SK-N-SH (cell line): ENCODE data around the gene TACR2. TPM values are rescaled to one million over a fixed set of nuclear protein-coding genes. Genes with fewer than 3 reads are reported as not detected.

Experiments
- CTCF ChIA-PET: fragments of 300-600, 350-600 bp; formaldehyde crosslinking; extraction: SDS; loops from one replicate; lab custom pipeline; 2021; lab: Yijun Ruan, JAX
- POLR2A ChIA-PET: fragments of 350-600 bp; sonication (Branson Sonifier 250); formaldehyde crosslinking; extraction: SDS; loops from one replicate; lab custom pipeline; 2020; ENCODE audit warnings: antibody characterized with exemption, inconsistent platforms; lab: Yijun Ruan, JAX
- DNase-seq: peaks from one replicate; pipeline ENCODE4 v3.0.0; 2012
- H2AFZ ChIP-seq: fragments of 200-600 bp; sonication (generic); 2 replicates; pipeline ENCODE4 v1.8.1; 2016; ENCODE audit warnings: antibody characterized with exemption, mild to moderate bottlenecking, low read depth
- H3F3A ChIP-seq: fragments of 200-600 bp; sonication (generic); replicated peaks from 2 replicates; pipeline ENCODE3; 2016; ENCODE audit warnings: antibody characterized with exemption, mild to moderate bottlenecking; ENCODE audit not compliant: insufficient read depth
- H3K27ac ChIP-seq, 2 experiments: fragments of 200-500 bp in 1 of 2; fragments of 200-600 bp in 1 of 2; sonication (Bioruptor generic) in 1 of 2; sonication (generic), shearing (Covaris generic) in 1 of 2; 2 replicates each; pipeline versions ENCODE4 v1.5.1 to v1.6.1; 2014 to 2016; ENCODE audit warnings: low read depth in 2 of 2, inconsistent platforms in 1 of 2, low read length in 1 of 2, mild to moderate bottlenecking in 1 of 2, mixed read lengths in 1 of 2
- H3K27me3 ChIP-seq: fragments of 200-600 bp; sonication (generic), shearing (Covaris generic); 2 replicates; pipeline ENCODE4 v1.6.1; 2016; ENCODE audit warnings: mixed run types; ENCODE audit not compliant: insufficient read depth
- H3K36me3 ChIP-seq, 2 experiments: fragments of 200-500 bp in 1 of 2; fragments of 200-600 bp in 1 of 2; sonication (Bioruptor generic) in 1 of 2; sonication (generic) in 1 of 2; replicated peaks in 1 of 2; 2 replicates each; pipeline versions ENCODE3 to v1.5.1; 2014 to 2016; ENCODE audit warnings: low read length in 1 of 2, mild to moderate bottlenecking in 1 of 2; ENCODE audit not compliant: insufficient read depth in 2 of 2, control insufficient read depth in 1 of 2
- H3K4me1 ChIP-seq, 2 experiments: fragments of 200-500 bp in 1 of 2; fragments of 200-600 bp in 1 of 2; sonication (Bioruptor generic) in 1 of 2; sonication (generic), shearing (Covaris generic) in 1 of 2; 2 replicates each; pipeline versions ENCODE4 v1.5.1 to v1.6.1; 2014 to 2016; ENCODE audit warnings: low read depth in 1 of 2, low read length in 1 of 2, mixed run types in 1 of 2; ENCODE audit not compliant: insufficient read depth in 2 of 2, control insufficient read depth in 1 of 2
- H3K4me2 ChIP-seq: fragments of 200-600 bp; sonication (generic), shearing (Covaris generic); 2 replicates; pipeline ENCODE4 v1.6.1; 2017; ENCODE audit warnings: mixed run types
- H3K4me3 ChIP-seq, 2 experiments: fragments of 200-500 bp in 1 of 2; fragments of 200-600 bp in 1 of 2; sonication (Bioruptor generic) in 1 of 2; sonication (generic), shearing (Covaris generic) in 1 of 2; 2 replicates each; pipeline versions ENCODE4 v1.5.1 to v1.8.1; 2014 to 2016; ENCODE audit warnings: low read depth in 2 of 2, inconsistent platforms in 1 of 2, low read length in 1 of 2, mild to moderate bottlenecking in 1 of 2, mixed read lengths in 1 of 2, moderate library complexity in 1 of 2
- H3K79me2 ChIP-seq: fragments of 200-600 bp; sonication (generic); 2 replicates; pipeline ENCODE4 v1.8.1; 2017; ENCODE audit warnings: mild to moderate bottlenecking; ENCODE audit not compliant: insufficient read depth
- H3K9ac ChIP-seq: fragments of 200-600 bp; sonication (generic); 2 replicates; pipeline ENCODE4 v1.6.1; 2017; ENCODE audit warnings: mixed run types
- H3K9me2 ChIP-seq: fragments of 200-600 bp; sonication (generic); 2 replicates; pipeline ENCODE4 v1.6.1; 2017; ENCODE audit warnings: mixed run types
- H3K9me3 ChIP-seq: fragments of 200-600 bp; sonication (generic); 2 replicates; pipeline ENCODE4 v1.6.1; 2017; ENCODE audit warnings: mixed run types, mild to moderate bottlenecking, moderate library complexity
- H4K20me1 ChIP-seq: fragments of 200-600 bp; sonication (generic); 2 replicates; pipeline ENCODE4 v1.6.1; 2017; ENCODE audit warnings: mild to moderate bottlenecking, mixed run types; ENCODE audit not compliant: insufficient read depth
- CHD2 ChIP-seq: fragments of 150-350 bp; IDR thresholded peaks from 2 replicates; pipeline ENCODE4 v1.6.1; 2018; ENCODE audit warnings: low read length; ENCODE audit not compliant: partially characterized antibody
- FOSL2 ChIP-seq: IDR thresholded peaks from 2 replicates; pipeline ENCODE4 v1.4.0; 2012; ENCODE audit warnings: low read depth, mild to moderate bottlenecking, moderate library complexity, borderline replicate concordance
- FOXJ3 ChIP-seq: sonication (generic); formaldehyde crosslinking; IDR thresholded peaks from 2 replicates; pipeline ENCODE4 v1.5.1; 2020; ENCODE audit warnings: mild to moderate bottlenecking, missing genetic modification reagents
- GABPA ChIP-seq: IDR thresholded peaks from 2 replicates; pipeline ENCODE4 v1.4.0; 2012; ENCODE audit warnings: low read depth, mild to moderate bottlenecking
- IRF3 ChIP-seq: fragments of 150-350 bp; IDR thresholded peaks from 2 replicates; pipeline ENCODE4 v1.6.1; 2016; ENCODE audit warnings: mild to moderate bottlenecking, low read depth, low read length
- NRF1 ChIP-seq: IDR thresholded peaks from 2 replicates; pipeline ENCODE4 v1.6.1; 2012; ENCODE audit warnings: low read depth, mild to moderate bottlenecking, low read length
- RAD21 ChIP-seq: IDR thresholded peaks from 2 replicates; pipeline ENCODE4 v1.6.1; 2012; ENCODE audit warnings: mild to moderate bottlenecking, low read length
- RCOR1 ChIP-seq: fragments of 150-350 bp; IDR thresholded peaks from 2 replicates; pipeline ENCODE4 v1.6.1; 2017; ENCODE audit warnings: antibody characterized with exemption, low read length
- REST ChIP-seq: IDR thresholded peaks from 2 replicates; pipeline ENCODE4 v1.6.1; 2012; ENCODE audit warnings: mild to moderate bottlenecking, low read depth, low read length, moderate library complexity
- RFX5 ChIP-seq: IDR thresholded peaks from 2 replicates; pipeline ENCODE4 v1.6.1; 2012; ENCODE audit warnings: mild to moderate bottlenecking, improper control_type of control experiment, low read length
- SIN3A ChIP-seq: IDR thresholded peaks from 2 replicates; pipeline ENCODE4 v1.6.1; 2012; ENCODE audit warnings: low read depth, mild to moderate bottlenecking, low read length, moderate library complexity, borderline replicate concordance
- SMC3 ChIP-seq: IDR thresholded peaks from 2 replicates; pipeline ENCODE4 v1.6.1; 2012; ENCODE audit warnings: low read depth, low read length, improper control_type of control experiment
- TAF1 ChIP-seq: IDR thresholded peaks from 2 replicates; pipeline ENCODE4 v1.6.1; 2012; ENCODE audit warnings: low read depth, mild to moderate bottlenecking, low read length, moderate library complexity, borderline replicate concordance
- TCF12 ChIP-seq: IDR thresholded peaks from 2 replicates; pipeline ENCODE4 v1.4.0; 2012
- TEAD4 ChIP-seq: IDR thresholded peaks from 2 replicates; pipeline ENCODE4 v1.4.0; 2012; ENCODE audit warnings: mild to moderate bottlenecking, borderline replicate concordance; ENCODE audit not compliant: insufficient read depth
- USF2 ChIP-seq: fragments of 150-350 bp; IDR thresholded peaks from 2 replicates; pipeline ENCODE4 v1.6.1; 2017; ENCODE audit warnings: antibody characterized with exemption, low read length, low read depth, borderline replicate concordance
- ZBTB33 ChIP-seq: IDR thresholded peaks from 2 replicates; pipeline ENCODE4 v1.4.0; 2012; ENCODE audit warnings: low read depth, borderline replicate concordance
- WGBS: methylation state at CpG from one replicate; pipeline ENCODE4 v1.1.6; 2017; ENCODE audit warnings: low lambda C conversion rate; 5-methylcytosine and 5-hydroxymethylcytosine counted together
- polyA plus RNA-seq, 3 experiments: library from polyadenylated mRNA; depleted of rRNA; stranded (reverse); fragments of >200 nt; gene quantifications; 2 replicates each; pipeline ENCODE4 v1.2.3, GENCODE V29; 2012

TACR2 gene
- polyA plus RNA-seq, 1 of the 3 experiments (the other 2 are of a cell fraction) = 0.02 TPM

- Histone ChIP-seq H3K27me3 (no peaks in the 10 kb centered on the region), H4K20me1 (peaks cover 12% of the 10 kb centered on the region), H3K9me3 (no peaks in the 10 kb centered on the region), H3K9me2 (no peaks in the 10 kb centered on the region), H3K36me3 (peaks cover 0 to 5% of the 10 kb centered on the region in 2 experiments), H3K4me2 (no peak overlapping the region), H3K79me2 (peaks cover 48% of the 10 kb centered on the region; the same call in 1 of the 2 replicates), H3K4me3 (no peak overlapping the region), H2AFZ (no peak overlapping the region), H3F3A (peaks cover 17% of the 10 kb centered on the region), H3K9ac (no peak overlapping the region), H3K27ac (no peak overlapping the region), H3K4me1 (peaks cover 20 to 29% of the 10 kb centered on the region in 2 experiments)
- WGBS = 93% methylated on average over 3 of the region's 3 CpGs
- no peak for DNase-seq
- POLR2A ChIA-PET = no interaction called here
- CTCF ChIA-PET = interaction anchor here (1.0 to 1.1 kb wide), 2 partner anchors 121 to 127 kb away, joined by 3 read pairs; no protein-coding TSS in a partner anchor
- TF ChIP-seq FOXJ3 (CRISPR knock-in tag) (no peak), USF2 (no peak), RAD21 (no peak), RCOR1 (no peak), GABPA (no peak), TCF12 (no peak), FOSL2 (no peak), TEAD4 (no peak), NRF1 (no peak), ZBTB33 (no peak), CHD2 (no peak), SMC3 (no peak), SIN3A (no peak), RFX5 (no peak), TAF1 (no peak), REST (no peak), IRF3 (no peak)
These were observed 57.6 kb downstream of the TACR2 start for GRCh38 chr10:69359148-69359547.
